Activated gamma-delta T cell (primary cell): Measurements from ENCODE around the gene B4GALNT3.
"Not testable (repeated sequence)": the region's sequence is repeated elsewhere in the genome, so short reads cannot be mapped to it uniquely, and the experiment has no call there.

Source experiments
- DNase-seq: peaks from one replicate; lab custom pipeline; 2025; lab: John Stamatoyannopoulos, UW
- total RNA-seq, 2 donors: gene quantifications; one replicate each; lab custom pipeline; 2026; lab: John Stamatoyannopoulos, UW

Gene B4GALNT3
- total RNA-seq: 2.3 to 7.5 reads per million in 2 donors

- DNase-seq: peak; percentile 30
Measured at GRCh38 chr12:459430-460258, at the start of gene B4GALNT3. Gene B4GALNT3 (plus strand): TSS chr12:459939. CDS start chr12:460377, 438 bp downstream.

GRCh38 chr12:414859-415258 lies 44.9 kb upstream of the B4GALNT3 start:
- DNase-seq: no peak

DNA sequence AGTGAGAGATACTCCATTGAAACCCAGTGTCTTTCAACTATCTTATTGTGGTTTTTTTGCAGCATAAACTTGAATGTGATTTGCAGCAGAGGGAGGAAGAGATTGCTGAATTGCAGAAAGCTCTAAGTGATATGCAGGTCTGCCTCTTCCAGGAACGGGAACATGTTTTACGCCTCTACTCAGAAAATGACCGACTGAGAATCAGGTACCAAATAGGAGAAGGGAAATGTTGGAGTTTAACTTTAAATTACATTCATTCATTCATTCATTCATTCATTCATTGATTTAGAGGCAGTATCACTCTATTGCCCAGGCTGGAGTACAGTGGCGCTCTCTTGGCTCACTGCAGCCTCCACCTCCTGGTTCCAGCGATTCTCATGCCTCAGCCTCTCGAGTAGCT lies 41.3 kb upstream of the B4GALNT3 start:
- no peak for DNase-seq

DNA sequence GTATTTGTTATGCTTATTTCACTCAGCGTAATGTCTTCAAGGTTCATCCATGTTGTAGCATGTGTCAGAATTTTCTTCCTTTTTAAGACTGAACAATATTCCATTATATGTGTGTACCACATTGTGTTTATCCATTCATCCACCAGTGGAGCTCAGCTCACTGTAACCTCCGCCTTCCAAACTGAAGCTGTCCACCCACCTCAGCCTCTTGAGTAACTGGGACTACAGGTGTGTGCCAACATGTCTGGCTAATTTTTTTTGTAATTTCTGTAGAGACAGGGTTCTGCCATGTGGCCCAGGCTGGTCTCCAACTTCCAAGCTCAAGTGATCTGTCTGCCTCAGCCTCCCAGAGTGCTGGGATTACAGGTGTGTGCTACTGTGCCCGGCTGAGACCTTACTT lies 37.2 kb upstream of the B4GALNT3 start:
- DNase-seq: no peak

GRCh38 chr12:435737-436136 lies 24.0 kb upstream of the B4GALNT3 start:
- not testable (repeated sequence) for DNase-seq

DNA sequence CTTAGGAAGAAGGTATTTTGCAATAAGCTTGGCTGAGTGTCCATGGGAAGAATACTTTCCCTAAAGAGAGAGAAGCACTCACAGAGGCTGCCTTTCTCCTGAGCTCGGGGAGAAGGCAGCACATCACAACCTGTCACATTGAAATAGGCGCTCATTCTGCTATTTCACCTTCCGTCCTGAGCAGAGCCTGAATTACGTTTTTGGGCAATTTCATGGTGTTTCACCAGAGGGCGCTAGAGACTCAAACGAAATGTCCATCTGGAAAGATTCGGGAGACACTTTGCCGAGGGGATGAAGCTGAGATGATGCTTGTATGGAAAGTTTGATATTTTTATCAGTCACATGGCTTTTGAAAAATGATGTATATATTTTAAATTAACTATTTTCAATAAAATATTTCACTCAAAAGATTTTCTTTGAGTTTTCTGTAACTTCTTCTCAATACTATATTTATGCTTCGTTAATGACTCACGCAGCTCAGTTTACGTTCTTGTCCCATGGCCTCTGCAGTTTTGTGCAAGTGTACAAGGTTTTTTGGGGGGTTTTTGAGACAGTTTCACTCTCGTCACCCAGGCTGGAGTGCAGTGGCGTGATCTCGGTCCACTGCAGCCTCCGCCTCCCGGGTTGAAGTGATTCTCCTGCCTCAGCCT lies 17.4 kb upstream of the B4GALNT3 start:
- DNase-seq: no peak

GRCh38 chr12:447141-447540 lies 12.6 kb upstream of the B4GALNT3 start:
- no peak for DNase-seq

- DNase-seq: no peak
Measured at GRCh38 chr12:449203-449602, 10.5 kb upstream of the B4GALNT3 start.

DNA sequence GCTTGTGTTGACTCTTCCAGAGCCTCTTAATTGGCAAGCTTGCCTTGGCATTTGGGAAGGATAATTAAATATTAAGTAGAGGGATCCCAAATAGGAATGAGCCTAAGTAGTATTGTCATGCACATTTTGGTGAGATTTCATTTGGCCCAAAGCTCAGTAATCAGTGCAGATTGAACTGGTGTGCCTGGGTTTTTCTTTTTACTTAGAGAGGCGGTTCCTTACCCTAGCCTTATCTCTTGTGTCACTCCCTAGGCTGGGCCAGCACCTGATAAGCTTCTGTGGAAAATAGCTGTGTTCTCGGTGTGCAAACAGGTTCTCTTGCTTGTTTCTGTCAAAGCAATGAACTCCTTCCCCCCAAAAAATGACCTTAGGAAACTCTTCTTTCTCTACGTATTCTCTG lies 9.3 kb upstream of the B4GALNT3 start:
- no peak for DNase-seq

DNA sequence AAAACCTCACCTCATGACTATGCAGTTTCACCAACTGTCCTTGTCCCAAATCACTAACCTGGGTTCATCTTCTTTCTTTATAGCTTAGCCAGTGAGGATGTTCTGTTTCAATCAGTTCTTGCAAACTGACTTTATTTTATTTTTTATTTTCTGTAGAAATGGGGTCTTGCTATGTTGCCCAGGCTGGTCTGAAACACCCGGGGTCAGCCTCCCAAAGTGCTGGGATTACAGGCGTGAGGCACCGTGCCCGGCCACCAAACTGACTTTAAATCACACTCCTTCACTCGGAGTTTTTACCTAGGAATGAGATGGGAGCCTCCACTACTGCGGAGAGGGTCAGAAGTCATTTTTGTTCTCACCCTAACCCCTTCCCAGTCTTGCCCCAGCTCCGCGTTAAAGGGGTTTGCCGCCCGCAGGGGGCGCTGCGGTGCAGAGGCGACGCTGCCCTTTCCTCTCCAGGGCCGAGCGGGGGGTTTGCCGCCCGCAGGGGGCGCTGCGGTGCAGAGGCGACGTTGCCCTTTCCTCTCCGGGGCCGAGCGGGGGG lies 7.0 kb upstream of the B4GALNT3 start:
- peak; percentile 50 for DNase-seq

- DNase-seq: no peak
Measured at GRCh38 chr12:454833-455232, 4.9 kb upstream of the B4GALNT3 start.

DNA sequence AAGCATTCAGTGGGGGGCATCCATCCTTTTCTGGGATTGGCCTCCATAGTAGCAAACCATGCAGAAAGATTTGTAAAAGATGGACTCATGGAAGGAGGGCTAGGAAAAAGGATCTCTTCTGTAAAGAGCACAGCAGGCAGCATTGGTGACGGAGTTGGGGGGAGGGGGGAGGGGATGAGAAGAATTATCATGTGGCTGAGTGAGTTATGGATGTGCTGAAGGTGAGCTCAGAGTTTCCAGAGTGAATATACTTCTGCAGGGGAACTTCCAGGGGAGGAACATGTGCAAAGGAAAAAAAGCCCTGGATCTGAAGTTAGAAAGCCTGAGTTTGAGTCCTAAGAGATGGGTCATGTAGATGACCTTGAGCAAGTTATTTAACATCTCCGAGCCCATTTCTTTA lies 3.9 kb upstream of the B4GALNT3 start:
- no peak for DNase-seq

GRCh38 chr12:457676-458075 lies 2.1 kb upstream of the B4GALNT3 start:
- no peak for DNase-seq

GRCh38 chr12:459050-459429 lies 699 bp upstream of the B4GALNT3 start:
- no peak for DNase-seq

DNA sequence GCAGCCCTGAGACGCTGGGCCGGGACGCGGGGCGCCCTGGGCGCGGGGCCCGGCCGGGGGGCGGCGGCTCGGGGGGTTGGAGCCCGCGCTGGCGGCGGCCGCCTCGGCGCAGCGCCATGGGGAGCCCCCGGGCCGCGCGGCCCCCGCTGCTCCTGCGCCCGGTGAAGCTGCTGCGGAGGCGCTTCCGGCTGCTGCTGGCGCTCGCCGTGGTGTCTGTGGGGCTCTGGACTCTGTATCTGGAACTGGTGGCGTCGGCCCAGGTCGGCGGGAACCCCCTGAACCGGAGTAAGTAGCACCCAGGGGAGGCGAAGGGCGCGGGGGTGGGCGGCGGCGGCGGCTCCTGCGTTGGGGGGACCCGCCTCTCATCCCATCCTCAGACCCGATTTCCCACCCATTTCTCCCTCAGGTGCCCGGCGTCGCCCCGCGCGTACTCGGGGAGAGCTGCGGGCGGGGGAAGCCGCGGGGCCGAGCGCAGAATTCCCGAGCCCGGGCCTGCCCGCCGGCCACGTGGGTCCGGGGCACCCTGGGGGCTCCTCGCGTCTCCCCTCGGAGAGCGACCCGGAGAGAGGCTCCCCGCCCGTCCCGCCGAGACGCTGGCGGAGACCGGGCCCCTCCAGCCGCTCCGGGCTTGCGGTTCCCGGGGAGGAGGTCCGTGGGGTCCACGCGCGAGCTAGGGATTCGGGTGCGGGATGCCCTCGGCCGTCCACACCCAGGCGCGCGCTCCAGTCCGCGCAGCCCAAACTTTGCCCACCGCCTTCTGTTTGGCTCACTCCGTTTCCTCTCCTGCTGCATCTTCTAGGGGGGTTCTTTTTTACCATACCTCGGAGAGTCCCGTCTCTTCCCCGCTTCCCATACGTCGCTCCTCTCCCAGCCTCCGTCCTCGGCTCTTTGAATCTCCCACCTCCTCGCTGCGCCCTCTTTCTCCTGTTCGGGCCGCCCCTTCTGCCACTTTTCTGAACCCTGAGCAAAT lies 807 bp downstream of the B4GALNT3 start:
- DNase-seq: peak; percentile 44

- no peak for DNase-seq
Measured at GRCh38 chr12:461425-461824, 1.7 kb downstream of the B4GALNT3 start.

DNA sequence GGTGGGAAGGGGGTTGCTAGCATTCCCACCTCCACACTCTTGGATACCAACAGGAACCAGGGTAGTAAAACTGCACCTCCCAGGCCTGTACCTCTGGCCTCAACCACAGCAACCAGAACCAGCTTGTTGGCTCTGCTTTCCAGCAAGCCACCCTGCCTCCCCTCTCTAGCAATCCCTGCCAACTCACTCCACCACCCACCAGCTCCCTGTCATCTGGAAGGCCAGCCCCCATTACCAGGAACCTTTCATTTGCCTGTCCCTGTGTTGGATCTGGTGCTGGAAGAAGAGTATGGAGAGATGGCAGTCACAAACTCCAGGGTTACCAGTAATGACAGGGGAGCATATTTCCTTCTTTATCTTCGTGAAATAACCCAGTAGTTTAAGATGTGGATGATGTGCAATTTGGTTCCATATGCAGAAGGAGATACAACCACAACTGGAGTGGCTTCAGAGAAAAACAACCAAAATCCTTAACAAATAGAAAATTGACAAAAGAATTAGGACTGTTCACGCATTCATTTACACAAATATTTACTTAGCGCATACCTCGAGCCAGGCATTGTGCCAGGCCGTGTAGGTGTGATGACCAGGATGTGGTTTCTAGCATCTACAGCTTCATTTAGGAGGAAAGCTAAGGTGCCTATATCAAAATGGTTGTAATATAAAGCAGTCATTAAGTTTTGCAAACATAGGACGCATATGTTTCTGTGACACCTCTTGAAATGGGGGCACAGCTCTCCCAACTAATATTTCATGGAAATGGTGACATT lies 3.4 kb downstream of the B4GALNT3 start:
- no peak for DNase-seq

- DNase-seq: no peak
Measured at GRCh38 chr12:464484-465267, 4.9 kb downstream of the B4GALNT3 start.

DNA sequence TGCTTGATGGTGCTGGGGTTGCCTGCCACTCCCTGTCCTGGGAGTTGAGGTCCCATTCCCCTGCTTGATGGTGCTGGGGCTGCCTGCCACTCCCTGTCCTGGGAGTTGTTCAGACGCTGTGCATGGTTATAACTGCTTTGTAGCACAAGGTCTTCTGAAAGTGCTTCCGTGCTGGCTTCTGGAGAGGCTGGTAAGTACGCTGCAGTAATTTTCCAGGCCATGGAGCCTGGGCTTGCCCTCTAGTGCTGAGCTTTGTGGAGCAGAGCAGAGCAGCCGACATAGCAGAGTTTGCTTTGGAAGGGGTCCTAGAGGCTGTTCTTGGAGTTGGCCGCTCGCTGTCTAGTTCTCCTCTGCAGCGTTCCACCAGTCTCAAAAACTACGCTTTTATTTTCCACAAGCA lies 6.3 kb downstream of the B4GALNT3 start:
- DNase-seq: no peak

- no peak for DNase-seq
Measured at GRCh38 chr12:466762-467161, 7.0 kb downstream of the B4GALNT3 start.
